ENCODE measurements around the gene ZNF670.
A peak's percentile ranks its signal among the peaks of the same experiment; 100 is the strongest.
"Not testable (repeated sequence)": the region's sequence is repeated elsewhere in the genome, so short reads cannot be mapped to it uniquely, and the experiment has no call there.

Gene ZNF670

DNA sequence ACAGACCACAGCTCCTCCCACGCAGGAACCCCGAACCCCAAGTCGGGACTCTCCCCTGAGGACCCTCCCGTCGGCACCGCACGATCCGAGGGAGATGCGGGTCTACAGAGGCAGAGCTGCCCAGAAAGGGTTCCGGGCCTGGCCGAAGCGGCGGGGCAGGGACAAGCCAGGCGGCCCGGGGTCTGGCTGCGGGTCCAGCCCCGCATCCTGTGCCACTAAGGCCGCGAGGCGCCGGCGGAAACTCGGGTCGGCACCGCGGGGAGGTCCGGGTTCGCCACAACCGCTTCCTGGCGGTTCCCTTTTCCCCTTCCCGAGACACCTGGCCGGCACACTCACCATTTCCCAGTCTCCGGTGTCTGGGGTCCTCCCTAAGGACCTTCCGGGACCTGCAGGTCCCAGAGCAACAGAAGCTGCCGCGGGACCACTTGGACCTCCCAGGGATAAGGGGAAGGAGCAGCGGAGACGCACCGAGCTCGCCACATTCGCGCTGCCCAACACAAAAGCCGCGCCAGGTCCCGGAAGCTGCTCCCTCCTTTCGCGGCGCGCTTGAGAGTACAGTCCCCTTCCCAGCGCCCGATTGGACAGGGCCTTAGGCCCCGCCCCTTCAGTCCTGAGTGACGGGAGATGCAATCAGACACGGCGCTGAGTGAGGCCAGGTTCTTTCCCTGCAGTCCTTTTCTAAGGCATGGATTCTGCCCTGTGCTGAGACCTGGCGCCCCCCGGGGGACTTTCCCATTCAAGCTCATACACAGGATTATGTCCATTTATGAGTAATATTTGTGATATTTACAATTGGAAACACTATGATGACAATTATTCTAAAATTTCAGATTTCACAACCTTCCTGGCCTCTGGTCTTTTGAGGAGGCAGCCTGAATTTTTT lies at the start of gene ZNF670:
Gene ZNF670, minus strand, starts transcription at position 554 of the 883 bp plus-strand sequence. Its CDS starts 215 bp downstream, at position 339.
- peak; percentile 99 for DNase-seq

DNA sequence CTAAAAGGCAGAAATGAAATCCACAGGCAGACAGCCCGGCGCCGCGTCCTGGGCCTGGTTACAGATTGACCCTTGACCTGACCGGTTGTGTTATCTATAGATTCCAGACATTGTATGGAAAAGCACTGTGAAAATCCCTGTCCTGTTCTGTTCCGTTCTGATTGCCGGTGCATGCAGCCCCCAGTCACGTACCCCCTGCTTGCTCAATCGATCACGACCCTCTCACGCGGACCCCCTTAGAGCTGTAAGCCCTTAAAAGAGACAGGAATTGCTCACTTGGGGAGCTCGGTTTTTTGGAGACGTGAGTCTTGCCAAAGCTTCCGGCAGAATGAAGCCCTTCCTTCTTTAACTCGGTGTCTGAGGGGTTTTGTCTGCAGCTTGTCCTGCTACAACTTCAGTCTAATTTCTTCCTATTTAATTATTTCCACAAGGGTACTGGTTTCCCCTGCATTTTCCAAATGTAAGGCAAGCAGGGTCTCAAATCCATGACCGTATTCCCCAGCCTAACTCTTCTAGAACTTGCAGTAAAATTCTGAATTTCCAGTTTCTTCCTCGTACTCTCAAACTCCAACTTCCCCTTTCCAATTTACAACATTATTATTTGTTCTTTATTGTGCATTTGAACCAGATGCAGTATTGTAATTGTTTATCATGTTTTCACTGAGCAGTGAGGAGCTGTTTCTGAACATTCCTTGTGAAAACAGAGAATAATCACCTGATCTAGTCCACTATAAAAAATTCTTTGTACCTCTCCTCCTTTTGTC lies 49.1 kb upstream of the ZNF670 start:
- peak; percentile 53 for DNase-seq

DNA sequence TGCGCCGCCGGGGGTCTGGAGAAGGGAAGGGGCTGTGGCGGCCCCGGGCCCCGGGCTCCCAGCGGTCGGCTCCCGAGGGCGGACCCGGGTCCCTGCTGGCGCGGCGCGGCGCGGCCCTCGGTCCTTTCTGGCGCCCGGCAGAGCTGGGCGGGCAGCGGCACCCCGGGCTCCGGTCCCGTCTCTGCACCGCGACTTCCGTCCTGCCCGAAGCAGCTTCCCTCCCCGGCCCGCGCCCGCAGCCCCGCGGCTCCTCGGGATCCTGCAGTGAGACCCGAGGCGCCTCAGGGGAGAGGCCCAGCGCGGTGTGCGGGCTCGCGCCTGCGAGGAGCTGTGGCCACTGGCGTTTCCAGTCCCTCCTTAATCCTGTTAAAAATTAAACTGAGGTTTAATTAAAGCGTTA lies 48.0 kb upstream of the ZNF670 start:
- DNase-seq = not testable (repeated sequence)

DNA sequence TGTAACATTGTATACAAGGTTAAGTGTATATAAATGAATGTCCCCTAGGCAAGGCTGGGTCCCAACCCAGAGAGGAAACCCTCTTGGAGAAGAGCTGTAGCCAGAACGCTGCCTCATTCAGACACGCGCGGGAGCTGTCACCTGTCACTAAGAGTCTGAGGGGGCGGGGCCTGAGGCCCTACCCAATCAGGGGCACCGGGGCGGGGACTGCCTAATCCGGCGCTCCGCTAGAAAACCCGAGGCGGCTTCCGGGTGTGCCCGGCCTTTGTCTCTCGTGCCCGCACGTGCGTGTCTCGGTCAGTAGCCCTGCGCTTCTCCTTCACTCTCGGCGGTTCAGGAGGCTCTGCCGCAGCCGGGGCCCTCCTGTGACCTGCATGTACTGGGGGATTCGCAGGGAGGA lies 47.6 kb upstream of the ZNF670 start:
- DNase-seq = not testable (repeated sequence)

DNA sequence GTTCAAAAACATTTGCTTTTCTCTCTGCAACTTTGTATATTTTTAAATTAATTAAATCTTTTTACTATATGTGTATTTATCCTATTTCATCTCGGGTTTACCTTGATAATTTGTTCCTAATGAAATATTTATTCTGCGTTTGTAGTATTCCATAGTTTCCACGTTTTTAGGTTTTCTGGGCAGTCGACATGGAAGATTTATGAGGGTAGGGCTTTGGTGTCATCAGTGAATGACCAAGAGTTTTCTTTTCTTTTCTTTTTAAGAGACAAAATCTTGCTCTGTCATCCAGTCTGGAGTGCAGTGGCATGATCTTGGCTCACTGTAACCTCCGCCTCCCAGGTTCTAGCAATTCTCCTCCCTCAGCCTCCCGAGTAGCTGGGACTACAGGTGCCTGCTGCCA lies 42.8 kb upstream of the ZNF670 start:
- no peak for DNase-seq

DNA sequence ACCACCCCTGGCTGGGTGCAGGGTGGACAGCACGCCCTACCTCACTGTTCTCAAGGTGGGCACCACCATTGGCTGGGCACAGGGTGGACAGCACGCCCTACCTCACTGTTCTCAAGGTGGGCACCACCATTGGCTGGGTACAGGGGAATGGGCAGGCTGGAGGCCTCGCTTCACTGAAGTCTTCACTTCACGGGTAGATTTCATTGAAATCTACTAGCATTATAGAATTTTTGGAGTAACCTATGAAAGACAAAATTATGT lies 41.7 kb upstream of the ZNF670 start:
- DNase-seq = not testable (repeated sequence)

DNA sequence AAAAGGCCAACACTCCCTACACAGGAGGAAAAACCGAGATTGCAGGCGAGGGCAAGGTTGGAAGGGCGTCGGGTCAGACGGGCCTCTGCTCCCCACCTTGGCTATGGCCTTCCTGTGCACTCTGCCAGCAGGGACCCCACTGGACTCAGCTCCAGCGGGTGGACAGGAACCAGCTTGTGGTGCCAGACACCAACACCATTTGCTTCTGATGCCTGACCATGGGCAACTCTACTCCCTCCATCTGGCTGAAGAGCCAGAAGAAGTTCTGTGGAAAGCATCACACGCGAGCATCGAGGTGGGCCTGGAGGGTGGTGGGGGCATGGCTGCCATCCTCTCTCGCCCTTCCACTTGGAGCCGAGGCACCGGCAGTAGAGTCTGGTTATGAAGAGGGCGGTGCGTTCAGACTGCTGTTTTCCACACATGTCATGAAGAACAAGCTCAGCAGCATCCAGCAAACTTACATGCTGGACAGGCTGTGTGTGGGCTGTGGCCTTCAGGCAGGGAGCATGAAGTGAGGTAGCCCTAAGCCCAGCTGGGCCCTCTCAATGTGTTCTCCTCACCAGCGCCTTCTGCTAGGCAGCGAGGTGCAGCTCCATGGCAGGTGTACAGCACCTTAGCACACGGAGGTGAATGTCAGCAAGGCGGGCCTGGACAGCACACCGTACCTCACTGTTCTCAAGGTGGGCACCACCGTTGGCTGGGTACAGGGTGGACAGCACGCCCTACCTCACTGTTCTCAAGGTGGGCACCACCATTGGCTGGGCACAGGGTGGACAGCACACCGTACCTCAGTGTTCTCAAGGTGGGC lies 41.2 kb upstream of the ZNF670 start:
- no peak for DNase-seq

DNA sequence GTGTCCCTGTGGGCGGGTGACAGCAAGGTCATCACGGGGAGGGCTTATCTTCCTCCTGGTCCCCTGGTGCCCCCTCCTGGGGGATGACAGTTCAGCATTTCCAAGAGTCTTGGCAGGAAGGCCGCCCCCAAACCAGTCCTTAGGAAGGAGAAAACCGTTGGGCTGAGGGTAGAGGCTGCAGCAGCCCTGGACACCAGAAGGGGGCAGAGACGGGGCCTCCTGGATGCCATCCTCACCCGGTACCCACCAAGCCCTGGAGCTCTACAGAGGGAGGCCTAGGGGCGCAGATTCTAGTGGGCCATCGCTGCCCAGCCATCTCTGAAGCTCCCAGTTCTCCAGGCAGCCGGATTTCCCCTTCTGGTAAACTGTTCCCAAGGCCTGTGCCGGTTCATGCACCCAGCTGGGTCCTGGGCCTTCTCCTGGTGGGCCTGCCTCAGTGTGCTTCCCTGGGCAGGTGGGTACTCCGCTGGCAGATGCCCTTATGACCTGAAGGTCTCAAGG lies 40.4 kb upstream of the ZNF670 start:
- DNase-seq = peak; percentile 41

DNA sequence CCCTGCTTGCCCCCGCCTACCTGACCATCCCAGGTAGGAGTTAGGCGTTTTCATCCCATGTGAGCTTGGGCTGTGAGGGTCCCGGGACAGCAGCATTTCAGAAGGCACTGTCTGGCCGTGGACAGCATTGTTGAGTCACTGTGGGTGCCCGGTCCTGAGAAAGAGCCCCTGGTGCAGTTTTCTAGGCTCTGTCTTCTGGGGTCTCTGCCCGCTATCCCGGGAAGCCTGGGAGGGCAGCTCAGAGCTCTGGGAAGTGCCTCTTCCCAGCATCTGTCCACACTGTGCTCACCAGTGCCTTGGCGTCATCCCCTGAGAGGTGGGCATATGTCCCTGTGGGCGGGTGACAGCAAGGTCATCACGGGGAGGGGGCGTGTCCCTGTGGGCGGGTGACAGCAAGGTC lies 36.9 kb upstream of the ZNF670 start:
- DNase-seq = no peak

DNA sequence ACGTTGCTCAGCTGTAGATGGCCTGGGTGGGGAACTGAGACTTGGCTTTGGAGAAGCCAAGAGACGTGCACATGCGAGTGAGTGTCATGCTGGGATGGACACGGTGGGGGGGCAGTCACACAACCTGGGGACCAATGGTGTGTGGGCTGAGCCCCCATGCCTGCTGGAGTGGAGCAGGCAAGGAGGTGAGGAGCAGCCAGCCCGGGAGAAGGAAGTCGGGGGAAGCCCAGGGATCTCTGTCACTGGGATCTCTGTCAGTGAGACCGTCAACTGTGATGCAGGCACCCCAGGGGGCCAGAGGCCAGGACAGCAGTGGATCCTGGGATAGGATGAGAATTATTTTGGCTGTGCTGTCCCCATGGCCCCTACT lies 36.5 kb upstream of the ZNF670 start:
- no peak for DNase-seq

DNA sequence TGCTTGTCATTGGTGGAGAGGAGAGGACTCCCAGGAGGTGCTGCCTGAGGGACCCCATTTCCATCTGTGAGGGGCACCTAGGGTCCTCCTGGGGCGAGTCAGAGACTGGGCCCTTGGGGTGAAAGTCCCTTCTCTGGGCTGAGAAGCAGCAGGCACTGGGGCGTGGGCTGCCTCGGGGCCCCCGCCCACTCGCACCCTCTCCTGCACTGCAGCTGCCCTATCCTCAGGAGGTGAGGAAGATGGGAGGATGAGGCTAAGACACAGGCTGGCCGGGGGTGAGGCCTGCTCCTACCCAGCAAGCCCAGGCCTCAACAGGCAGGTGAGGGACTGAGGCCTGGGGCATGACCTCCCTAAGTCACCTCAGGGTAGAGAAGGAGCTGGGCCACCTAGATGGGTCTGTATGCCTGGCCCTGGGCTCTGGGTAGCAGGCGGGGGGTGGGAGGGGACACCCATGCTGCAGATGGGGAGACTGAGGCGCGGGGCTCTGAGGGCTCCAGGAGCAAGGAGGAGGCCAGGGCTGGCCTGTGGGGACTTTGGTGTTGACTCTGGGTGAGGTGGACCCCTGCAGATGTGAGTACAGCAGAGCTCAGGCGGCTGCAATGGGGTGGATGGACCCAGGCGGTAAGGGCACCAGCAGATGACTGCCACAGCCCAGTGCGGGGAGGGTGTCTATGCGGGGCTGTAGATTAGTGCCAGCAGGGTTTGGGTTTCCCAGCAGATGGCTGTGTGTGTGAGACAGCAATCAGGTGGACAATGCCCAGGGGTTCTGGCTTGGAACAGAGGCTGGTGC lies 35.9 kb upstream of the ZNF670 start:
- no peak for DNase-seq

DNA sequence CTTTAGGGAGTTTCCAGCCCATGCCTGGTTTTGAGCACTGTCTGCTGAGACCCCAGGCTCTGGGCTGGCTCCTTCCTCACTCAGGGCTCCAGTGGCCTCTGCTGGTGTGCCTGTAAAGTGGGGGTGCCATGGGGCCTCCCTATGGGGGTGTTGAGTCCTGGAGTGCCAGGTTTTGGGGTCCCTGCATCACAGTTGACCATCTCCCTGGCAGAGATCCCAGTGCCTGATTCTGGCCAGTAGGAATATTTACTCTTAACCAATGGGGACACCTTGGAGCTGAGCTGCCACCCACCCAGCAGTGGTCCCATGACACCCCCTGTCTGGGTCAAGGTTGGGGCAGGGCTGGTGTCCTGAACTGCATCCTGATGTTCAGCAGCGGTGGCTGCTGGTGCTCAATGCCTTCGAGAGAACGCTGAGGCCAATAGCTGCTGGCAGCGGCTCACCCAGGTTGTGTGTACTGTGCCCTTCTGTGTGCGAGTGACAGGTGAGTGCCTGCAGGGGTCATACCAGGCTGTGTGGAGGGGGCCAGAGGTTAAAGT lies 35.2 kb upstream of the ZNF670 start:
- DNase-seq = no peak

DNA sequence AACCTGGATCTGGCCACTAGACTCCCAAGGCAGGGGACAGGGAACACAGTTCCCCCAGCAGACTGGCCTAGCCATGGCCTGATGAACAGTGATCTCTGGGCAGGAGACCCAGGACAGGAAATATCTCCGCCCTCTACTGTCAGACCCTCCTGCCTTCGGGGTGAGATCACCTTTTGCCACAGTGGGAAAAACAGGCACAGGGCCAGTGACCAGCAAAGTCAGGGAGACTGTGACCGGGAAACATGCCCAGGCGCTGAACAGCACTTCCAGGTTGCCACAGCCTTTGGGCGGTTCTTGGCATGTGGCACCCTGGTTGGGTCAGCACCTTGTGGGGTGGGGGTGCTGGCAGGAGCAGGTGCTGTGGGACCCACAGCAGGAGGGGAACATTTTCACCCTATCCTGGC lies 34.5 kb upstream of the ZNF670 start:
- no peak for DNase-seq

DNA sequence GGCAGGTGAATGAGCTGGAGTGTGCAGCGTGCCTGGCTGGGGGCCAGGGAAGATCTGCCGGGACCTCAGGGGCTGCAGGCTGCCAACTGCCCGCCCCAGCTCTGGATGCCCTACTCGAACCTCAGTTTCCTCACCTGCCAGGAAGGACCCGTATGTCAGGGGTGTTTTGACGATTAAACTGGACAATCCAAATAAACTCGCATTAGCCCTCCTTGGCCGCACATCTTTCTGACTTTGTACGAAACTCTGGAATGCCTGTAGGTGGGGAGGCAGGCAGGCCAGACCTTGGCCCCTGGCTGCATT lies 33.8 kb upstream of the ZNF670 start:
- no peak for DNase-seq

DNA sequence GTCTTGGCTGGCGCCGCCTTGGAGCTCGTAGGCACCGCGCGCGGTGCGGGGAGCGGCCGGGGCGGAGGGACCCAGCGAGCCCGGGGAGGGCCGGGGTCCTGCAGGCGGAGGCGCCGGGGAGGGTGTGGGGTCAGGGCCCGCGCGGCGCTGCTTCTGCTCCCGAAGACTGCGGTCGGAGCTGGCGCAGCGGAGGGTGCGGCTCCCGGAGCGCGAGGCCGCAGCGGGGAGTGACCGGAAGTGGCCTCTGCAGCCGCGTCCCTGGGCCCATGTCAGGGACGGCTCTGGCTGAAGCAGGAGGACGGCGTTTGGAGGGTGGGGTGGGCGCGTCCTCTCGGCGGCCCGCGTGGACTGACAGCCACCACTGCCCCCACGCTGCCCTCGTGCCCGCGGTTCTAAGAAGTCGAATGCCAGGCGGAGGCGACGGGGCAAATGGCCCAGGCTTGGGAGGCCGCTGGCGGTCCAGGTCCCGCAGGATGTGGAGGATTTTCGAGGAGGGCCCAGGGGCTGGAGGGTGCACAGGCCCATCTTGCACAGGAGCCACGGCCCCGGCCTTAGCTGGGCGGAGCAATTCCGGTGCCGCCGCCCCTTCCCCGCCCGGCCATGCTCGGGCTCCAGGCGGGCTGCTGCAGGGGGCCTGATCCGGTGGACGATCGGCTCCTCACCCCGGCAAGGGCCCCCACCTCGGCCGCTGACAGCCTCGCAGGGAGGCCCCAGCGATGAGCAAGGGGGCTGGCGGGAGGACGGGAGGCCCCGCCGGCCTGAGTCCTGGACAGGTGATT lies 33.3 kb upstream of the ZNF670 start:
- DNase-seq = peak; percentile 54

DNA sequence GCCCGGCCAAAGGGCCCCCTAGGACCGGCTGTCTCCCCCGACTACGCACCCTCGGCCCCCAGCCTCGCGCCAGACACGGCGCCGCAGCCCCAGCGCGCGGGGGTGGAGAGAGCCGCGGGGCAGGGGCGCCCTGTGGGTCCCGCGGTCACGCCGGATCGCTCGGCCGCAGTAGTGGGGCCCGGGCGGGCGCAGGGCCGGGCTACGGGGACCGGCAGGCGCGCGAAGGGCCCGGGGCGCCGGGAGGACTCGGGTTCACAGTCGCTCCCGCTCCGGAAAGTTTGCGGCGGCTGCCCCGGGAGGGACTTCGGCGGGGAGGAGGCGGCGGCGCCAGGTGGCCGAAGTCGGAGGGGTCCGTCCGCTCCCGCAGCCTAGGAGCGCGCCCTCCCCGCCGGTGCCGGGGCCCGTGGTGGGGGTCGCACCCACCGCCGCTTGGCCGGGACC lies 32.7 kb upstream of the ZNF670 start:
- DNase-seq = no peak

DNA sequence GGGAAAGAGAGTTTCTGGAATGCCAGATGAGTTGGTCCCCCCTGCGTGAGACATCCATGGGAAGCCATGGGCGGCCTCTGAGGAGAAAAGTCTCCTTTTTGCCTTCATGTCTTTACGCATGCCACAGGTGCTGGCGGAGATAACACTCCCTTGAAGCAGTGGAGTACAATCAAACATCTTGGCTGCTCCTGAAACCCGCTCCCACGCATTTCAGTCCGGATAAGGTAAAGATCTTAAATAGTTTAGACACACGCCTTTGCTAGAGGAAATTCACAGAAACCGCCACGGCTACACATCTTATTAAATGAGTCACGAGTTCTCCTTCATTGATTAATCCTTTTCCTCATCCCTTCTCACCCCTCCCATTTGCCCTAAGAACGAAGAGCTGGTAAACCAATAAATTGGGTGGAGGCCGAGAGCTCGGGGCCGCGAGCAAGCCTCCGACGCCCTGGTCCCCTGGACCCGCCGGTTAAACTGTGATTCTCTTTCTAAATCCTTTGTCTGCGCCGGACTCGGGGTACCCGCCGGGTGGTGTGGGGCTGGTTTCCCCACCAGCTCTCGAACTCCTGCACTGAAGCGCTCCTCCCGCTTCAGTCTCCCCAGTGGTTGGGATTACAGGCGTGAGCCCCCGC lies 32.1 kb upstream of the ZNF670 start:
- peak; percentile 65 for DNase-seq

DNA sequence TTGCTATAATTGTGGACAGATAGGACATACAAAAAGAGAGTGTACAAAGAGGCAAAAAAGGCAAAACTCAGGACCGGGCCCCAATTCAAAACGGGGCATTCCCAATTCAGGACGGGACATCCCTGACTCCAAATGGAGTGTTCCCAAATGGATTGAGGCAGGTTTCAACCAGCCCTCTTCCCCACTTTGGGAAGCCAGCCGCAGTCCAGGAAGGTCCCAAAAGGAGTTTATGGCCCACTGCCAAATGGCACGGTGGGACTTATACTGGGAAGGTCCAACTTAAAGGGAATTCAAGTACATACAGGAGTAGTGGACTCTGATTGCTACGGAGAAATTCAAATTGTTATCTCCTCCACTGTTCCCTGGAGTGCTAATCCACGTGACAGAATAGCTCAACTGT lies 29.1 kb upstream of the ZNF670 start:
- no peak for DNase-seq

DNA sequence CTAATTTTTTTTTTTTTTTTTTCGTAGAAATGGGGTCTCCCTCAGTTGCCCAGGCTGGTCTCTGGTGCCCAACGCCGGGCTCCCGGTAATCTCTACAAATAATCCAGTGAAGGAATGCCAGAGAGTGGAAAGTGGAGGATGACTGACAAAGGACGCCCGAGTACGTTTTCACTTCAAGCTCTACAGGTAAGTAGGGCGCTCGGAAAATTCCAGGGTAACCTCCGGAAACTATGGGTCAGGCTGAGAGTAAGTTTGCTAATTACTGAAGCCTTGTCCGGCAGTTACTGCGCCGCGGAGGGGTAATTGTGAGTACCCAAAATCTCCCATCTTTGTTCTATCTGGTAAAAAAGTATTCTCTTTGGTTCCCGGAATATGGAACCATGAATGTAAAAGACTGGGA lies 27.4 kb upstream of the ZNF670 start:
- DNase-seq = no peak

DNA sequence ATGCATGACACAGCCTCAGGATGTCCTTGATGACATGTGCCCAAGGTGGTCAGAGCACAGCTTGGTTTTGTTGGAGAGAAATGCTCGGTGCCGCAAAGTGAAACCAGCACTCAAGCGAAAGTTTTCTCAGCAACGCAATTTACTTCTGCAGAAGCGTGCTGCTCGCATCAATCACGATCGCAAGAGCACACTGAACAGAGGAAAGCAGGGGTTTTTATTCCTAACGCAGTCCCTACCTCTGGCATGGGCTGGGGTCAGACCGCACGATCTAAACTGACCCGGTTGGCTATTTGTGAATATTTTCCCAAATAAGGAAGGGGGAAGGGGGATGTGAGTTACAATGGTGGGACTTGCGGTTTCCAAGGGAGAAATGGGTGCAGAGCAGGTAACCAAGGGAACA lies 26.4 kb upstream of the ZNF670 start:
- DNase-seq = no peak

Data from OCI-M1 (cell line).